RWPE2 (cell line): Measurements from ENCODE around the gene CCNE1.
A peak's percentile ranks its signal among the peaks of the same experiment; 100 is the strongest.

Experiments
- ATAC-seq: fragments of 200-7000 bp; cut with Tn5 transposase; 3 replicates; pipeline ENCODE4 v1.9.1; 2021; ENCODE audit warnings: low read depth
- DNase-seq: peaks from one replicate; pipeline ENCODE4 v3.0.0-alpha.2; 2020; ENCODE audit warnings: low spot score
- H3K27ac ChIP-seq: fragments of 450-650 bp; 2 replicates; pipeline ENCODE4 v1.5.1; 2017; ENCODE audit warnings: mild to moderate bottlenecking; ENCODE audit not compliant: poor library complexity, severe bottlenecking
- H3K27me3 ChIP-seq: fragments of 250-450 bp; sonication (Bioruptor Pico); 2 replicates; pipeline ENCODE4 v1.5.1; 2021; ENCODE audit warnings: mild to moderate bottlenecking, moderate library complexity; ENCODE audit not compliant: insufficient read depth, poor library complexity, severe bottlenecking
- H3K36me3 ChIP-seq: fragments of 250-450 bp; sonication (Bioruptor Pico); 2 replicates; pipeline ENCODE4 v1.5.1; 2020; ENCODE audit warnings: low read depth, mild to moderate bottlenecking, moderate library complexity
- H3K4me1 ChIP-seq: fragments of 250-450 bp; sonication (Bioruptor Pico); 2 replicates; pipeline ENCODE4 v1.5.1; 2021; ENCODE audit warnings: mild to moderate bottlenecking, moderate library complexity; ENCODE audit not compliant: insufficient read depth, poor library complexity, severe bottlenecking
- H3K4me3 ChIP-seq: fragments of 250-450 bp; sonication (Bioruptor Pico); 2 replicates; pipeline ENCODE4 v1.5.1; 2021; ENCODE audit warnings: mild to moderate bottlenecking, moderate library complexity; ENCODE audit not compliant: severe bottlenecking
- H3K9me3 ChIP-seq: fragments of 250-450 bp; sonication (Bioruptor Pico); 2 replicates; pipeline ENCODE4 v1.5.1; 2021; ENCODE audit warnings: mild to moderate bottlenecking, moderate library complexity; ENCODE audit not compliant: severe bottlenecking
- CTCF ChIP-seq: fragments of 450-650 bp; IDR thresholded peaks from one replicate; pipeline ENCODE4 v1.5.1; 2017; ENCODE audit warnings: mild to moderate bottlenecking, moderate library complexity; ENCODE audit not compliant: poor library complexity, severe bottlenecking

Gene CCNE1

DNA sequence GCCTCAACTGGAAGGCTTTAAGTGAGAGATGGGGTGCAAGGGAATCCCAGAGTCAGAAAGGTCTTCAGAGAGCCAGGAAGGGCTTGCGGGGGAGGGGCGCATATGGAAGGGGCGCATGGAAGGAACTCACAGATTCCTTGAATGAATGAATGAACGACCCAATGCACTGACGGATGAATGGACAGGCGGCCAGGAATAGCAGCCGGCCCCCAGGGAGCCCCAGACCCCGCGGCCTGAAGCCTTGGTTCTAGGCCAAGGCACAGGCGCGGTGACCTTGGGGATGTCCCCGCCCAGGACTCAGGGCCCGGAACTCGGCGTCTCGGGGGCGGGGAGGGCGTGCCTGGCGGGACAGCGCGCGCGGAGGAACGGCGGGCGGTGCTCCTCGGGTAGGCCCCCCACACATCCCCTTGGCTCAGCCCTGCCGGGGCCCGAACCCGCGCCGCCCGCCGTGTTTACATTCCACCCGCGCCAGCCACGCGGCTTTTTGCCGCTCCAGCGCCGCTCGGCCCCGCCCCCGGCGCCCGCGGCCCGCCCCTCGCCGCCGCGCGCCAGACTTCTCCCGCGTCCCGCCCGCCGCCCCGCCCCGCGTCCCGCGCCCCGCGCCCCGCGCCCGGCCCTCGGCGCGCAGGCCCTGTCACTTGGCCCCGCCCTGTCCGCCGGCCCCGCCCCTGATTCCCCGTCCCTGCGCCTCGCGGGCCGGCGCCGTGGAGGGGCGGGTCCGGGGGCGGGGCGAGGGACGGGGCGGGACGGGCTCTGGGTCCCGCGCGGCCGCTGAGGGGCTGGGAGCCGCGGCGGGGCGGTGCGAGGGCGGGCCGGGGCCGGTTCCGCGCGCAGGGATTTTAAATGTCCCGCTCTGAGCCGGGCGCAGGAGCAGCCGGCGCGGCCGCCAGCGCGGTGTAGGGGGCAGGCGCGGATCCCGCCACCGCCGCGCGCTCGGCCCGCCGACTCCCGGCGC lies at the start of gene CCNE1:
Gene CCNE1 (plus strand): TSS at position 867 of the 955 bp plus-strand sequence. CDS start 565 bp downstream, outside the sequence.
- peak; percentile 87 for DNase-seq
- Histone ChIP-seq H3K9me3 (no peaks in the 10 kb centered on the region), H3K4me3 (peak within 1 kb of the TSS; percentile 98), H3K27ac (peak within 1 kb of the TSS; percentile 49), H3K27me3 (no peaks in the 10 kb centered on the region), H3K36me3 (no peaks in the 10 kb centered on the region; the same call in 1 of the 2 replicates), H3K4me1 (no peaks in the 10 kb centered on the region)
- no peak for TF ChIP-seq CTCF
- peak; percentile 88 for ATAC-seq

DNA sequence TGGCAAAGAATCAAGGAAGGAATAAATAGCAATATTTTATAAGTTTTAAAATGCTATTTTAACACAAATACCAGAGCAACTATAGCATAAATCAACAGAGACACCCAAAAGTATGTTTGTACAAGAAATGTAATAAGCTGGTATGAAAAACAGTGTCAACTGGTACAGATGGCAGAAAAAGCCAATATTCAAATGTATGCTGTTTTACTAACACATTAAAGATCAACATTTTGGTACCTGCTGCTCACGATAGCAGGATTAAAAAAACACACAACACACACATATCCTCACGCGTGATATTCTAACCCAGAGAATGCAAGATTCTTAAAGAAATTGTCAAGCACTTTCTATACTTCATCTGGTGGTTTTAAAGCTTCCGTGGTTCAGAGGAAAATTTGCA lies 48.6 kb upstream of the CCNE1 start:
- DNase-seq (no peak), ATAC-seq (no peak)
- TF ChIP-seq CTCF = no peak
- Histone ChIP-seq H3K4me1 (no peaks in the 10 kb centered on the region), H3K9me3 (no peaks in the 10 kb centered on the region), H3K27ac (no peak overlapping the region), H3K36me3 (no peaks in the 10 kb centered on the region), H3K4me3 (no peak overlapping the region), H3K27me3 (no peaks in the 10 kb centered on the region)

DNA sequence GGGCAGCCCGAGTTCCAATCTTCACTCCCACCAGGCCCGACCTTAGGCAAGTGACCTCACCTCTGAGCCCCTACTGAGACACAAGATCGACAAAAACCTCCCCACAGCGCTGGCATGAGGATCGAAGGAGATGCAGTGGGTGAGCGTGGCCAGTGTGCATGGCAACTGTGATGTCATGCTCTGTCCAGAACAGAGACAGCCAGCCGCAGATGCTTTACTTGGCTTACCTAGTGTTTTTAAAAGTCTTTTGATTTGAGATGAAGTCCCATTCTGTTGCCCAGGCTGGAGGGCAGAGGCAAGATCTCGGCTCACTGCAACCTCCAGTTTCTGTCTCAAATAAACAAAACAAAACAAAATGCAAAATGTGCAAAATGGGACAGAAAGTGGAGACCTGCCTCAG lies 47.4 kb upstream of the CCNE1 start:
- no peak overlapping the region for H3K27ac ChIP-seq
- no peaks in the 10 kb centered on the region for H3K4me1 ChIP-seq
- no peaks in the 10 kb centered on the region for H3K9me3 ChIP-seq
- no peak overlapping the region for H3K4me3 ChIP-seq
- no peak for TF ChIP-seq CTCF
- no peaks in the 10 kb centered on the region for H3K36me3 ChIP-seq
- ATAC-seq (no peak), DNase-seq (no peak)
- no peaks in the 10 kb centered on the region for H3K27me3 ChIP-seq

DNA sequence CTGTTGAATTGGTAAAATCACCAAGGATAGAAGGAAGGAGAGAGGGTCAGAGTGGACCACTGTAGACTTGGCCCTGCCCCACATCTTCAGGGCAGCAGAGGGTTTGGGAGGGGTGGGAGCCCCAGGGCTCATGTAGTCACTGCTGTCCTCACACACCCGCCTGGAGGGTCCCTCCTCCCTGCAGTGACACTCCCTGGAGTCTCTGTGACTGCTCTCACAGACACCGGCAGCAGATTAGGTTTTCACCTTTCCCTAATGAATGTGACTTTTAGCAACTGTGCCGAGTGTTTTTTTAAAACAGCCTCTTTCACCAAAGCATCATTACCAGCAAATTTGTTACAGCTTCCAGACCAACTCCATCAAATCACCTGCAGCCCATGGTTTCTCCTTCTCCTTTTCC lies 45.7 kb upstream of the CCNE1 start:
- Histone ChIP-seq H3K9me3 (no peaks in the 10 kb centered on the region), H3K36me3 (no peaks in the 10 kb centered on the region), H3K4me3 (no peak overlapping the region), H3K4me1 (no peaks in the 10 kb centered on the region), H3K27ac (no peak overlapping the region), H3K27me3 (no peaks in the 10 kb centered on the region)
- ATAC-seq = no peak
- TF ChIP-seq CTCF = no peak
- DNase-seq = no peak

DNA sequence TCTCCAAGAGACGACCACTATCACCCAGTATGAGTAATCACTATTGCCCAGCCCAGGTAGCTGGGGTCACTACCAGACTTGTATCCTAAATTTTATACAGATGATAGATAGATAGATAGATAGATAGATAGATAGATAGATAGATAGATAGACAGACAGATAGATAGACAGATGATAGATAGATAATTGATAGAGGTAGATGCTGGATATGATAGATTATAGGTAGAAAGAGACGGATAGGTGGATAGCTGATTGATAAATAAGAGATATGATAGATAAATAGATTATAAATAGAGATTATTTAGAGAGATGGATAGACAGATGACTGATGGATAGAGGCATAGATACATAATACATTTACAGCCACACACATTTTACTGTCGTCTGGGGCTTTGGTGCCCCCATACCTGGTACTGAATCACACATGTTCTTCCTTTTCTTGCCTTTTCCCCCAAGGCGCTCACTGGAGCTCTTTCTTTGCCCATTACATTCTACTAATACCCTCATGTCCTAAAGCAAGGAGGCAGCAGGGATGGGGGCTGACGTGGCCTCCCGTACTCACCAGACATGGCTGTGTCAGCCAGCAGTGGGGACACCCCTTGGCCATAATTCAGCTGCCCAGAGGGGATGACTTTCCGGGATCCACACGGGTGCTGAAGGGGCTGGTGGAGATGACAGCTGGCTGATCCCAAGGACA lies 44.6 kb upstream of the CCNE1 start:
- Histone ChIP-seq H3K4me3 (no peak overlapping the region), H3K4me1 (no peaks in the 10 kb centered on the region), H3K27ac (no peak overlapping the region), H3K36me3 (no peaks in the 10 kb centered on the region), H3K9me3 (no peaks in the 10 kb centered on the region), H3K27me3 (no peaks in the 10 kb centered on the region)
- ATAC-seq (no peak), DNase-seq (no peak)
- TF ChIP-seq CTCF = no peak
